ENCODE data around the gene MAST4.

GRCh38 chr5:67028941-67029340 is 432.7 kb downstream of the MAST4 start:
- TF ChIP-seq POLR2A (IDR thresholded peaks at IDR 0.05): no peak
- TF ChIP-seq, protein P1, sequence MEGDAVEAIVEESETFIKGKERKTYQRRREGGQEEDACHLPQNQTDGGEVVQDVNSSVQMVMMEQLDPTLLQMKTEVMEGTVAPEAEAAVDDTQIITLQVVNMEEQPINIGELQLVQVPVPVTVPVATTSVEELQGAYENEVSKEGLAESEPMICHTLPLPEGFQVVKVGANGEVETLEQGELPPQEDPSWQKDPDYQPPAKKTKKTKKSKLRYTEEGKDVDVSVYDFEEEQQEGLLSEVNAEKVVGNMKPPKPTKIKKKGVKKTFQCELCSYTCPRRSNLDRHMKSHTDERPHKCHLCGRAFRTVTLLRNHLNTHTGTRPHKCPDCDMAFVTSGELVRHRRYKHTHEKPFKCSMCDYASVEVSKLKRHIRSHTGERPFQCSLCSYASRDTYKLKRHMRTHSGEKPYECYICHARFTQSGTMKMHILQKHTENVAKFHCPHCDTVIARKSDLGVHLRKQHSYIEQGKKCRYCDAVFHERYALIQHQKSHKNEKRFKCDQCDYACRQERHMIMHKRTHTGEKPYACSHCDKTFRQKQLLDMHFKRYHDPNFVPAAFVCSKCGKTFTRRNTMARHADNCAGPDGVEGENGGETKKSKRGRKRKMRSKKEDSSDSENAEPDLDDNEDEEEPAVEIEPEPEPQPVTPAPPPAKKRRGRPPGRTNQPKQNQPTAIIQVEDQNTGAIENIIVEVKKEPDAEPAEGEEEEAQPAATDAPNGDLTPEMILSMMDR (IDR thresholded peaks at IDR 0.05): no peak
- no peak for TF ChIP-seq POLR2AphosphoS5 (IDR thresholded peaks at IDR 0.05)
